ENCODE results near the gene AQP12A.

DNA sequence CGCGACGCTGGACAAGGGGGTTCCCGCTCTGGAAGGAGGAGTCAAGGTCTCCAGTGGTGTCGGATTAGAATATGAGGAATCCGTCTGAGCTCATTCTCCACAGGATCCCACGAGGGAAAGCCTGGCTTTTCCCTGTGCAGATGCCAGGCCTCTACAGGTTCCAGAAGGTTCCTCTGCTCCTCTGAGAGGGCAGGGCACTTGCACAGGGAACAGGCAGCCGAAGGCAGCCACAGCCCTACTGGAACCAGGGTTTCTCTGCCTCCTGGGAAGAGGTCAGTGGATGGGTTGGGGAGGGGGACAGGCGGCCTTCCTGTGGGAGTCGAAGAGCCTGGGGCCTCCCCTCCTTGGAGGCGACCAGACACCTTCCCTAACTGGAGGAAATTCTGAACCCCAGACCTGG is 1.7 kb upstream of the AQP12A start:
- TF ChIP-seq CTCF (IDR thresholded peaks at IDR 0.05) = no peak
- TF ChIP-seq POLR2A (IDR thresholded peaks at IDR 0.05) = no peak
